HTR-8/SVneo (cell line): ENCODE results near the gene GALNT13.
"Not testable (repeated sequence)": the region's sequence is repeated elsewhere in the genome, so short reads cannot be mapped to it uniquely, and the experiment has no call there.

Experiments
- DNase-seq: peaks from one replicate; pipeline ENCODE4 v3.0.0; 2011; ENCODE audit warnings: low spot score, mixed read lengths; ENCODE audit not compliant: insufficient read length
- FAIRE-seq: peaks from 2 replicates; lab custom pipeline; 2011; peaks lifted over from hg19 to GRCh38; lab: Jason Lieb, UNC

The GALNT13 gene

DNA sequence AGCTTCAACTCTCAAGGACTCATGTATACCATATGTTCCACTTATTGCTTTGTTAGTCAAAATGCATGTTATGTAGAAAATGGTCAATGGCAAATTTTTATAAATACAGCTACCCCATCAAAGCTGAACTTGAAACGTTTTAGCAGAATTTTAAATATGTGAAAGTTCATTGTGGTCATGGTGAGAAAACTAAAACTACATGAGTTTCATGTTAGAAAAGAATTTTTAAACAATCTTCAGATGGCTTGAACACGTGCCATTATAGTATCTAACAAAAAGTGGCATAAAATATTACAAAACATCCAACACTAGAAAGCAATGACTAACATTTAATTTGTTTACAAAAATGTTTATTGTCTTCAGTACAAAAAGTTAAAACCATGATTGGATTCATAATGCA lies 580.7 kb downstream of the GALNT13 start:
- DNase-seq (no peak), FAIRE-seq (no peak)

DNA sequence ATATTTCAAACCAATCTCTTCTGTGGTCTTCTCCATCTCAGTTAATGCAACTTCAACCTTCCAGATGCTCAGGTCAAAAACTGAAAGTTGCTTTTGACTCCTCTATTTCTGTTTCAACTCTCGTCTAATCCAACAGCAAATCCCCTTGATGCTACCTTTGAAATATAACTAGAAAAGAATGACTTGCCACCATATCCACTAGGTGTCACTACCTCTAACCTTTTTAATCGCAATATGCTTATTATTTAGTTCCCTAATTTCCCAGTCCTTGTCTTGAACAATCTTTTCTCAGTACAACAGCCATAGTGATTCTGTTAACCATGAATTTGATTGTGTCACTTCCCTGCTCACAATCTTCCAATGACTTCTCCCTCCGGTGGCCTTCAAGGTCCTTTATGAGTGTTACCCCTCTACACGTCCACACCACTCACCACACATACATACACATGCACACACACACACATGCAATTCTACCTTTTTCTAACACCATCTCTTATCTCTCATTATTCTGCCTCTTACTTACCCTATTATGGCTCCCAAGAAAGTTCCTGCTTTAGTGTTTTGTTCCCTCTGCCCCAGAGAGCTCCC lies 581.3 kb downstream of the GALNT13 start:
- FAIRE-seq = no peak
- DNase-seq = peak; percentile 6

DNA sequence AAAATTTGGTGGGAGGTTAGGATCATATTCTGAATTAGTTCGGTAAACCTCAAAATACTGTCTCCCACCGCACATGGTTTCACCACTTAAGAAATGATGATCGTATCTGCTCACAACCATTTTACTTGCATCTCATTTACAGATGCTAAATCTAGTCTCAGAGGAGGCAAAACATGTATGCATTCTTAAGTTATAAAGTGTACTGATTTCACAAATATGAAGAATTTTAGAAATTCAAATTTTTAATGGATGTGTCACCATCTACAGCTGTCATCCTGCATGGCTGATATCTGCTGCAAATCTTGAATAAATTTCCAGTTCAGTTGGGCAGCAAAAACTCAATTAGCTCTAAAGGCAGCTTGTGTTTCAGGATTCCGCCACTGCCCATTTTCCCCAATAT lies 583.4 kb downstream of the GALNT13 start:
- DNase-seq (no peak), FAIRE-seq (no peak)

DNA sequence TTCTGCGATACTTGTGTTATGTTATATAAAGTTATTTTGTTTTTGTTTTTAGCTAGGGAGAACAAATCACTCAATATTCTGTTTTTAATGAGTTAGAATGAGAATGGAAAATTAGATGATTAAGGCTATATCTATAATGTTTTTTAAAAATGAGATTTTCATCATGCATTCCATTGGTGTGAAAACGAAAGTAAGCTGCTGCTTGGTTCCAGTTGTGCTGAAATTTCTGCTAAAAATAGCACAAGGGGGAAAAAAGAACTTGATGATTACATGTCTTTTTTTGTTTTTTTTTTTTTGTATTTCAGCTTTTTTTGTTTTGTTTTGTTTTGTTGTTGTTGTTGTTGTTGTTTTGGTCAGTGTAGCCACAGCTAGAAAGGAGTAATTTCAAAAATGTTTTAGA lies 584.1 kb downstream of the GALNT13 start:
- no peak for FAIRE-seq
- peak; percentile 2 for DNase-seq

DNA sequence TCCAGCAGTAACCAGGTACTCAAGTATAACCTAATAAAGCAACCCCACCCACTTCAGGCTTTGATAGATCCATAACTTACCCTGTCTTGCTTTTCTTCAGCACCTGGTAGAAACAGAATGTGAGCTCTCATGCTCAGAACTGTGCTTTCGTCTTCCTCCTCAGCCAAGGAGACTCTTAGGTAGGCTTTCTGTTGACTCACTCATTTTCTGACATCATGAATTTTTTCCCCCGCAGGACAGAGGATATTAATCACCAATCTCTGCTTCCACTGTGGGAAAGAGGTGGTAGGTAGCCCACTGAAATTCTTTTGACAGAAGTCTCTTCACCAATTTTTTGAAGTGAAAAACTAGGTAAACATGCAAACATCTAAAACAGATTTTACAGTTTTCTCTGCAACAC lies 585.6 kb downstream of the GALNT13 start:
- FAIRE-seq (no peak), DNase-seq (no peak)

DNA sequence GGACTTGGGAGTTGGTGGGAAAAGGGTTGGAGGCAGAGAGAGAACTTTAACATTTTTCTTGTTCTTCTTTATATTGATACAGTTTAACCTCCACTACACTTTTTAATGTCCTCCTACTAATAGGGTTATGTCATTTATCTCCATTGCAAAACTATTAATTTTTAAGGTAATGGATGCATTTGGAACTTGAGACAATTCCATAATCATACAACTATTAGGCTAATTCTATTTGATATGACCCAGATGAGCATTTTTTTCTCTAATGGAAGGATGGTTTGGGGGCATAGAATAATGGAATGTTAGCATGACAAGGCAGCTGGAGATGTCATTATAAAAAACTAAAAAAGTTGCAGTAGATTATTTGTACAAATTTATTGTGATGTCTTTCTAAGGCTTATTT lies 587.6 kb downstream of the GALNT13 start:
- no peak for FAIRE-seq

DNA sequence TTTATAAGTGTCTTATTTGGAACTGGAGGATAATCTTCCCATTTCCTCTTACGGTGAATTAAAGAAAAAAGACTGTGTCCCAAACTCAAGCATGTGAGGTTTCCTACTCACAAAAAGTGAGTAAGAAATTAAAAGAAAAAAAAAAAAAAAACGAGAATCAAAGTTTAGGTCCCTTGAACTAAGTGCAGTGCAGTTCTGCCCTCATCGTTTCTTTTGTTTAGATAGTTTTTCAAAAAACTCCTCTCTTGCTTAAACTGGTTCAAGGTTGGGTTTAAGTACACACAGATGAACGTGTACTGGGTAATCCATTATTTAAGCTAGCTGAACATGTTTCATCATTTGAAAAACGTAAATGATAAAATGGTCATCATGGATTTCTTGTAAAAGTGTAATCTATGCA lies 590.9 kb downstream of the GALNT13 start:
- DNase-seq (no peak), FAIRE-seq (no peak)

More for the DNA sequence above, 587.6 kb downstream of the GALNT13 start:
- no peak for DNase-seq

DNA sequence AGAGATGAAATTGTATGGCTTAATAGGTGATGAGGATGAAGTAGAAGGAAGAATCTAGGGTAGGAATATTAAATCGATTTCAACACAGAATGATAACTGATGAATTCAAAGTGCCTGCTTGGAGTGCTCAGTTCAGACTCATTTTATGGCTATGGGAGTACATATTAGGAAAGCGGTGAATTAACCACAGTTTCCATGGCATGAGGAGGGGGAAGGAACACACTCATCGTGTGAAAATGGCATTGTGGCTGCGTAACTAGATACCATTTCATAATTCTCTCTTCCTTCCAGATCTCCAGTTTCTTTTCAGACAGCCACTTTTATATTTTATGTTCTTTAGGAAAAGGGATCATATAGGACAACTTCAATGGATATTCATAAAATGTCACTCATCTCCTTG lies 594.5 kb downstream of the GALNT13 start:
- no peak for DNase-seq
- FAIRE-seq = no peak

DNA sequence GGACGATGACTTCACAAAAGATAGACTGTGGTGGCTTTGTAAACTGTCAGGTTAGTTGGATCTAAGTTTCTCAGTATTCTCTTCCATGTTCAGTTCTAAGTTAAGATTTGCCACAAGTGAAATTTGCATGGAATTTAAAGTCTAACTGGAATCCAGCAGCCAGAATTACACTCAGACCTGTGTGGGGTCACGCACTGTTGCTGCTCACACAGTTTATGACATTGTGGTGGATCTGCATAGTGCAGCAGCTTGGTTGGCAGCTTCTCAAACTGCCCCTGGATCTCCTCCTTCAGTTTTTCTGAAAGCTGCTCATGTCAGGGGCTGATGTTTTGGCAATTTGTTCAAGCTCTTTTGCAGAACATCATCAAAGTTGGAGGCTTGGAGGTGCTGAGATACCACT lies 598.7 kb downstream of the GALNT13 start:
- no peak for DNase-seq
- no peak for FAIRE-seq

DNA sequence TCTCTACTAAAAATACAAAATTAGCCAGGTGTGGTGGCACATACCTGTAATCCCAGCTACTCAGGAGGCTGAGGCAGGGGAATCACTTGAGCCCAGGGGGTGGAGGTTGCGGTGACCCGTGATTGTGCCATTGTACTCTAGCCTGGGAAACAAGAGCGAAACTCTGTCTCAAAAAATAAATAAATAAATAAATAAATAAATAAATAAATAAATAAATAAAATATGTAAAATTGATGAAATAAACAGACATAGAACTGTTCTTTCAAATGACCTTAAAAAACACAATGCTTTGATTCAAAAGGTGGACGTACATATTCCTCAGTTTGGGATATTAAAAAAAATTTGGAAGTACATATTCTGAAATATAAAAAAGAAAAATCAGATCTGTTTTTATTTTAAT lies 599.8 kb downstream of the GALNT13 start:
- DNase-seq, FAIRE-seq: not testable (repeated sequence)

DNA sequence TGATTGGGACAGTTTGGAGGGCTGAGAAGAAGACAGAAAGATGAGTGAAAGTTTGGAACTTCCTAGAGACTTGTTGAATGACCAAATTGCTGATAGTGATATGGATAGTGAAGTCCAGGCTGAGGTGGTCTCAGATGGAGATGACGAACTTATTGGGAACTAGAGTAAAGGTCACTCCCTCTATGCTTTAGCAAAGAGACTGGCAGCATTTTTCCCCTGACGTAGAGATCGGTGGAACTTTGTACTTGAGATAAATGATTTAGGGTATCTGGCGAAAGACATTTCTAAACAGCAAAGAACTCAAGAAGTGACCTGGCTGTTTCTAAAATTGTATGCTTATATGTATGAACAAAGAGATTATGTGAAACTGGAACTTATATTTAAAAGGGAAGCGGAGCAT lies 605.6 kb downstream of the GALNT13 start:
- no peak for FAIRE-seq
- no peak for DNase-seq

DNA sequence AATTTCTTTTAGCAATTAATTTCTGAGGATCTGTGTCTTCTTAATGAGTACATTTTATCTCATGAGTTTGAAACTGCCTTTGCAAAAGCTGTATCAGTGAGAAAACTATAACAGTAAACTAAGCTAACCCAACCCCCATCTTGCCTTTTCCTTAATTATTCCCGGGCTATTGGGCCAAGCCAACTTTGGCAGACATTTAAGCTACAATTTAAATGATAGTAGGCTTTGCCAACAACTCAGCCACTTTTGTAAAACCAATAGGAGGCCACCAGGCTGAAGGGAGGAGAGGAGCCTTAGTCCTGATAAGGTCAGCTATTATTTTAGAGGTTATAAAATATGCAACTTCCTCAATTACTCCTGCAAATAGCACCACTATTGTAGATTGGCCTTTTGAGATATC lies 608.8 kb downstream of the GALNT13 start:
- FAIRE-seq = no peak
- DNase-seq = no peak

DNA sequence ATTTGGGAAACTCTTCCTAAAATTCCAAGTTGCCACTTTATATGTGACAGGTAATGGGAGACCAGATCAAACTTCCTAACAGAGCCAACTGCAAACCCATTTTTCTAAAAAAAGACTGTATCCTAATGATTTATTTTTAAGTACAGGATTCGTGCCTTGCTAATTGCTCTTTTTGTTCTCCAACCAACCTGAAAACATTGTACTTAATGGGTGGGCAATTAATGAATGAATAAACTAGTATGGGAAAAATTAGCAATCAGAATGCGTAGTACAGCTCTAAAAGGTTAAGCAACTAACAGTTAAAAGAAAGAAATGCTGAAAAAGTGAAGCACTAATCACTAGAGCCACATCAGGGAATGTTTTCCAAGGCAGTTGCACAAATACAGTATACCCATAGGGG lies 609.6 kb downstream of the GALNT13 start:
- FAIRE-seq (no peak), DNase-seq (no peak)

DNA sequence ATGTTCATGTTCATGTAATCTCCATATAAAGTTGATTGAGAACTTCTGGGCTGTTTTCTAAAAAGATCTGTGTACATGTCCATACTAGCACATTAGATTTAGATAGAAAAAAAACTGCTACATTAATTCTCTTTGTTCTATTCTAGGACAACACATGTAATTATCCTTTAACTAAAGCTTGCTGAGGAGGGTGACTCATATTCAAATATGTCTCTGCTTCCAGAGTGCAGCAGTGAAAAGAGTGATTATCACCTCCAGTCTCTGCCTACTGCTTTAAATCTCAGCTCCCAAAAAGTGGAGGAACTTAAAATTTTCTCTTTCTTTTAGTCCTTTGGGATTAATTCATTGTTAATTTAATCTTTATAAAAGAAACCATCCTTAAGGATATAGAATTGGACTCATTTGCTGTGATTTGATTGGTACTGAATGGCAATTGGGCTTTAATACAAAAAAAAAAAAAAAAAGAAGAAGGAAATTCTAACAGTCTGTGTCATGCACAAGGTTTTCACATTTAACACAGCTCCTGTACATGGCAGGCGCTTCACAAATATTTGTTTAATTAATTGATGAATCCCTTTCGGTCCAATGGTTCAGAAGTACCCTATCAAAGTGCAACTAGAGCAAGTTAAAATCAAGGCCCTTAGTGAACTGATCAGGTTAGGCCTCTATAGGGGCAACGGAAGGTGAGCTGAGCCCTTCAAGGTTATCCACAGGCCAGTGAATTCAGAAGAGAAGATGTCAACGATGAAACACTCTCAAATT lies 612.8 kb downstream of the GALNT13 start:
- FAIRE-seq = no peak
- no peak for DNase-seq

DNA sequence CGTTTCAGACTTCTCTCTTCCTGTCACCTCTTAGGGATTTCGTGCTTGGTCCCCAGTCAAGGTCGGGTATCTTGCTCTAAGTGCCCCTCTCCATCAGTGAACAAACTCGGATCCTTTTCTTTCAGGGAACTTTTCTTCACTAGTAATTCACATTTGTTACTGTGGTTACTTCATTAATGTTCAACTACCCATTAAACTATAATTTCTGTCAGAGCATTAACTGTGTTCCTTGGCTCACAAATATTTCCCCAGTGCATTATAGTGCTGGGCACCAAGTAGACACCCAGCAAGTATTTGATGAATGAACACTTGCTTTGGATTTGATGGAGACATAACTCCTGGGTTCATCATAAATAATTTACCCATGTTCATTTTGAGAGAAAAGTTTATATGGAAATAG lies 617.1 kb downstream of the GALNT13 start:
- FAIRE-seq (no peak), DNase-seq (no peak)

DNA sequence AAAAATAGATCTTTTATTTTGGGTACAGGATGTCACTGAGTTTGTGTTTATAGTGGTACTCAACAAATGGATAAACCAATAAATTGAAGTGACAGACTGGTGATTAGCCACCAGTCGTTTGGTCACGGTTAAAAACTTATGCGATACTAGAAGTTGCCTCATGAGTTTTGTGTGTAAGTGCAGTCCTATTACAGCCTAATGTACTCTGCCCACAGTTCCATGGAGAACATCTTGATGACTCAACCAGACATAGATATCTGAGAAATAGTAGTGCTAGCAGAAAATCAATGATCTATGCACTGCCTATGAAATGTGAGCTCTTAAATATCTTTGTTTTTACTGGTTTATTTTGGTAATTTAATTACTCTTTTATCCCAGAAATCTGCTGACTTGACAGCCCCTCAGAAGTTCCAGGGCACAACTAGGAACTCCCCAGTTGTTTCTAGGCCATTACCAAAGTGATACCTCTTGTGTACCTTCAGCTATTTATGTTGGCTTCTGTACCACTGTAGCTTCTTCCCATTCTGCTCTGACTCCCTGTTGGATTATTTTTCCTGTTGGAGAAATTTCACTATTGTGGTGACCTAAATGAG lies 617.6 kb downstream of the GALNT13 start:
- no peak for FAIRE-seq
- no peak for DNase-seq

DNA sequence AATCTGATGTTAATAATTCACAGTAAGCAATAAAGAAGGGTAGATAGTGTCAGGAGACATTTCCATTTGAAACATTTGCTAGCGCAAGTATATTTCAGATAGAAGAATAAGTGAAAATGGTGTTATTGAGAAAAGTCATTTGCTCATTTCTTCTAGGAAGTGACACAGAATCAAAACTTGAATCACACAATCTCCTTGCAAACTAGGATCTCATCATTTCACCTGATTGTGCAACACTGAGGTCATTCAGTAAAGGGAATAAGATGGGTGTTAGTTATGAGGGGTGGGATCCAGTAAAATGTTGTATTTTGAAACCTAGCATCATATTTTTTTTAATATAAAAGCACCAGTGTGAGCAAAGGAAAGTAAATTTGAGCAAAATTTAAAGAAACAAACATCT lies 618.8 kb downstream of the GALNT13 start:
- FAIRE-seq (no peak), DNase-seq (no peak)

DNA sequence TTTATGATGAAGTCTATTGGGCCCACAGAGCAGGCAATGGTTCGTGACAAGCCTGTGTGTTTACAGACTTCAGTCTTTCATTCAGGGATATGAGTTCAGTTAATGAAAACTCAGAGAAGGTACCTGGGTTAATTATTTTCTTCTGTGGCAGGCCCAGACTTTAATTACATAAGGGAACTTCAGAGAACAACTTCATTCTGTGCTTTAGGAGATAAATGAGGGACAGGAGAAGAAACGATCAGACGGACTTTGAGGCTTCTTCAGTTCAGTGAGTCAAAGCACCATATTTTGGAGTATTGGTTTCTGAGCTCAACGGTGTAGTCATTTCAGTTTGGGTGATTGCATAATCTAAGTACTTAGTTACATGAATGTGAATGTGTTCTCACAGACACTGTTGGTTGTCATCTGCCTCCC lies 623.7 kb downstream of the GALNT13 start:
- DNase-seq = no peak
- FAIRE-seq = no peak

DNA sequence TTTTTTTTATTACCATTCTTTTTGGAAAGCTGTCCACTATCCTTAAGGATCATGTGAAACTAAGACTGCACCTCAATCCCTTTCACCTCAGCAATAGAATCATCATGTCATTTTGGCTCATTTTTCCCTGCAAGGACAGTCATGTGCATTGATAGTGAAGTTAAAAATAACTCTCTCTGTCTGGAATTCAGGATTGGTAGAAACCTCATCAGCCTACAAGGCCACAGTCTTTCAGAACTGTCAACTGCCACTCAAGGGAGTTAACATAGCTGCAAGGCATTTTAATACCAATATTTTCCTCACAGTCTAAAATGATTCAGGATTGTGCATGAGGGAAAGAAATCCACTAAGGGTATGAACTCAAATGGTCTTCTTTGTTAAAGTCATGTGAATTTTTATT lies 625.3 kb downstream of the GALNT13 start:
- DNase-seq (no peak), FAIRE-seq (no peak)
